SK-N-SH treated with all-trans-retinoic acid at 6 μM for 48 hours (cell line): Measurements from ENCODE around the gene EPHB2.

Source experiments
- ATAC-seq: fragments of 200-7000 bp; cut with Tn5 transposase; 3 replicates; pipeline ENCODE4 v1.9.1; 2020; ENCODE audit warnings: mild to moderate bottlenecking, moderate library complexity
- ARNTL ChIP-seq: fragments of 450-650 bp; formaldehyde crosslinking; IDR thresholded peaks from 2 replicates; pipeline ENCODE4 v1.5.0; 2020; ENCODE audit warnings: low read depth, mild to moderate bottlenecking, moderate library complexity, borderline replicate concordance
- CSDC2 ChIP-seq: fragments of 250-450 bp; sonication (Bioruptor Pico); IDR thresholded peaks from 2 replicates; pipeline ENCODE4 v1.5.0; 2020; ENCODE audit warnings: mild to moderate bottlenecking, moderate library complexity
- ESRRG ChIP-seq: fragments of 250-450 bp; sonication (Bioruptor Pico); IDR thresholded peaks from 2 replicates; pipeline ENCODE4 v1.6.1; 2021; ENCODE audit warnings: mild to moderate bottlenecking
- GLIS3 ChIP-seq: fragments of 250-450 bp; sonication (Bioruptor Pico); IDR thresholded peaks from 2 replicates; pipeline ENCODE4 v1.5.0; 2020; ENCODE audit warnings: mild to moderate bottlenecking, moderate library complexity
- ISL1 ChIP-seq: fragments of 250-450 bp; sonication (Bioruptor Pico); IDR thresholded peaks from 2 replicates; pipeline ENCODE4 v2.1.2; 2022; ENCODE audit warnings: mild to moderate bottlenecking, moderate library complexity
- PPARA ChIP-seq: fragments of 250-450 bp; sonication (Bioruptor Pico); IDR thresholded peaks from 2 replicates; pipeline ENCODE4 v1.5.0; 2020; ENCODE audit warnings: mild to moderate bottlenecking, borderline replicate concordance
- TOX ChIP-seq: fragments of 250-450 bp; sonication (Bioruptor Pico); IDR thresholded peaks from 2 replicates; pipeline ENCODE4 v1.8.0; 2021; ENCODE audit warnings: mild to moderate bottlenecking, moderate library complexity, borderline replicate concordance
- ZC3H10 ChIP-seq: fragments of 250-450 bp; sonication (Bioruptor Pico); IDR thresholded peaks from 2 replicates; pipeline ENCODE4 v1.5.1; 2021; ENCODE audit warnings: mild to moderate bottlenecking, moderate library complexity
- ZFP30 ChIP-seq: fragments of 450-650 bp; formaldehyde crosslinking; IDR thresholded peaks from 2 replicates; pipeline ENCODE4 v1.5.0; 2022; ENCODE audit warnings: mild to moderate bottlenecking, moderate library complexity
- ZNF70 ChIP-seq: fragments of 450-650 bp; formaldehyde crosslinking; IDR thresholded peaks from 2 replicates; pipeline ENCODE4 v1.5.0; 2020; ENCODE audit warnings: mild to moderate bottlenecking, moderate library complexity
- TF ChIP-seq, protein P1 (sequence below): fragments of 250-450 bp; sonication (Bioruptor Pico); IDR thresholded peaks from 2 replicates; pipeline ENCODE4 v1.8.0; 2020; ENCODE audit warnings: mild to moderate bottlenecking, moderate library complexity, borderline replicate concordance
- TF ChIP-seq, protein P2 (sequence below): fragments of 250-450 bp; sonication (Bioruptor Pico); IDR thresholded peaks from 2 replicates; pipeline ENCODE4 v1.5.1; 2021; ENCODE audit warnings: mild to moderate bottlenecking, moderate library complexity
- TF ChIP-seq, protein P3 (sequence below): fragments of 250-450 bp; sonication (Bioruptor Pico); IDR thresholded peaks from 2 replicates; pipeline ENCODE4 v1.8.0; 2021; ENCODE audit warnings: low read depth, mild to moderate bottlenecking, moderate library complexity, borderline replicate concordance
- TF ChIP-seq, protein P4 (sequence below): fragments of 250-450 bp; sonication (Bioruptor Pico); IDR thresholded peaks from 2 replicates; pipeline ENCODE4 v1.5.0; 2020; ENCODE audit warnings: mild to moderate bottlenecking, moderate library complexity

EPHB2 gene

DNA sequence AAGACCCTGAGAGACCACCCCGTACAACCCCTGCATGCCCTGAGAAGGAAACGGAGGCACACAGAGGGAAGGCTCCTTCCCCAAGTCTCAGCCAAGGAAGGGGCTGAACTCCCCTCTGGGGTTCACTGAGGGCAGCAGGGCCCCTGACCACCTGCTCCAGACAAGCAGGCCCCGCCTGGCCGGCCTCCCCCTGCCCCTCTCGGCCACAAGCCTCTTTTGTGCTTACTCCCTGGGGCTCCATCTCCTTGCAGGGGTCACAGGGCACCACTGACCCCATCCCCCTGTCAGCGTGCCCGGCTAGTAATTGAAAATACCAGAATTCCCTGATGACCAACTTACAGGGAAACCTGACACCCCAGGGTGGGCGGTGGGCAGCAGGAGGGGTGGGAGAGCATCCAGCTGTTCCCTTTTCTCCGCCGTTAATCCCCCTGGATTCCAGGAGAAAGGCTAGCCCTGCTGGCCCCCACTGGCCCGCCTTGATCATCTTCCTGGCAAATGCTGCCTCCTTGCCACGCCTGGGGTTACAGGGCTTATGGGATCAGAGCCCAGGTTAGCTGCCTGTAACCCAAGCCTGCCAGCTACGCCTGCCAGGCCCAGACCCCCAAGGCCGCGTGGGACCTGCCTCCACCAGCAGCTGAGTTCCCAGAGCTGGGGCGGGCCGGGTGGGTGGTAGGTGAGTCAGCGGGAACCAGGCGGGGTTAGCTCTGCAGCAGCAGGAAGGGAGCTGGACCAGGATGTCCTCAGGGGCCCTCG lies 165.9 kb downstream of the EPHB2 start (continued):
- TF ChIP-seq, protein P1, sequence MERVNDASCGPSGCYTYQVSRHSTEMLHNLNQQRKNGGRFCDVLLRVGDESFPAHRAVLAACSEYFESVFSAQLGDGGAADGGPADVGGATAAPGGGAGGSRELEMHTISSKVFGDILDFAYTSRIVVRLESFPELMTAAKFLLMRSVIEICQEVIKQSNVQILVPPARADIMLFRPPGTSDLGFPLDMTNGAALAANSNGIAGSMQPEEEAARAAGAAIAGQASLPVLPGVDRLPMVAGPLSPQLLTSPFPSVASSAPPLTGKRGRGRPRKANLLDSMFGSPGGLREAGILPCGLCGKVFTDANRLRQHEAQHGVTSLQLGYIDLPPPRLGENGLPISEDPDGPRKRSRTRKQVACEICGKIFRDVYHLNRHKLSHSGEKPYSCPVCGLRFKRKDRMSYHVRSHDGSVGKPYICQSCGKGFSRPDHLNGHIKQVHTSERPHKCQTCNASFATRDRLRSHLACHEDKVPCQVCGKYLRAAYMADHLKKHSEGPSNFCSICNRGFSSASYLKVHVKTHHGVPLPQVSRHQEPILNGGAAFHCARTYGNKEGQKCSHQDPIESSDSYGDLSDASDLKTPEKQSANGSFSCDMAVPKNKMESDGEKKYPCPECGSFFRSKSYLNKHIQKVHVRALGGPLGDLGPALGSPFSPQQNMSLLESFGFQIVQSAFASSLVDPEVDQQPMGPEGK = no peak
- TF ChIP-seq, protein P2, sequence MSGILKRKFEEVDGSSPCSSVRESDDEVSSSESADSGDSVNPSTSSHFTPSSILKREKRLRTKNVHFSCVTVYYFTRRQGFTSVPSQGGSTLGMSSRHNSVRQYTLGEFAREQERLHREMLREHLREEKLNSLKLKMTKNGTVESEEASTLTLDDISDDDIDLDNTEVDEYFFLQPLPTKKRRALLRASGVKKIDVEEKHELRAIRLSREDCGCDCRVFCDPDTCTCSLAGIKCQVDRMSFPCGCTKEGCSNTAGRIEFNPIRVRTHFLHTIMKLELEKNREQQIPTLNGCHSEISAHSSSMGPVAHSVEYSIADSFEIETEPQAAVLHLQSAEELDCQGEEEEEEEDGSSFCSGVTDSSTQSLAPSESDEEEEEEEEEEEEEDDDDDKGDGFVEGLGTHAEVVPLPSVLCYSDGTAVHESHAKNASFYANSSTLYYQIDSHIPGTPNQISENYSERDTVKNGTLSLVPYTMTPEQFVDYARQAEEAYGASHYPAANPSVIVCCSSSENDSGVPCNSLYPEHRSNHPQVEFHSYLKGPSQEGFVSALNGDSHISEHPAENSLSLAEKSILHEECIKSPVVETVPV (CRISPR knock-in tag) = no peak
- TF ChIP-seq ZFP30 (CRISPR knock-in tag) = no peak
- no peak for TF ChIP-seq ISL1 (CRISPR knock-in tag)
- TF ChIP-seq TOX (CRISPR knock-in tag) = no peak
- no peak for TF ChIP-seq GLIS3 (CRISPR knock-in tag)
- no peak for TF ChIP-seq ESRRG
- TF ChIP-seq, all 23 proteins: peak for 0

DNA sequence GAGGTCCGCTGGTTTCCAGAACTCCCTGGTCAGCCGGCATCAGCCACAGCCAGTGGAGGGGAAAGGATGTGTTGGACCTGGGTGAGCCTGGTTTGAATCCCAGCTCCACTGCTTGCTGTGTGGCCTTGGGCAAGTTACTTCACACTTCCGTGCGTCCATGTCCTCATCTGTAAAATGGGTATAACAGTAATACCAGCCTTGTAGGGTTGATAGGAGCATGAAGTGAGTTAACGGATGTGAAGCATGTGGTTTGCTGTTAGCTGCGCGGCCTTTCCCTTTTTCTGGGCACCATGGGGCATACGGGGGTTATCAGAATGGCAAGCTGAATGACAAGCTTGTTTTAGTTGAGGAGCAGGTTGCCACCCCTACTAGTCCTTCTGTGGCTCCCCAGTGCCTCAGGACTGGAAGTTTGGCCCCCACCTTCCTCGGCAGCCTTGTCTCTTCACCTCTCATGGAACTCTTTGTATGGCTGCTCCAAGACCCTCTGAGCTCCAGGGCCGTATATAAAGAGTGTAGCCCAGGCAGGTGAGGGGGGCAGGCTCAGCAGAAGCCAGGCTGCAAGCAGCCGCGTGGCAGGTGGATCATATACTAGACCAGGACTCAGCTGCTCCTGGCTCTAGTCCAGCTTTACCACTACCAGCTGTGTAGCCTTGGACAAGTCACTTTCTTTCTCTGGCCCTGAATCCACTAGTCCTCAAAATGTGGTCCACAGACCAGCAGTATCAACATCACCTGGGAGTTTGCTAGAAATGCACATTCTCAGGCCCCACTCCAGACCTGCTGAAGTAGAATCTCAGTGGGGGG lies 166.7 kb downstream of the EPHB2 start:
- ATAC-seq = no peak
- TF ChIP-seq, protein P1 = no peak
- TF ChIP-seq ISL1 (CRISPR knock-in tag) (no peak), ZC3H10 (no peak), CSDC2 (CRISPR knock-in tag) (no peak), PPARA (CRISPR knock-in tag) (no peak)
- TF ChIP-seq, protein P3, sequence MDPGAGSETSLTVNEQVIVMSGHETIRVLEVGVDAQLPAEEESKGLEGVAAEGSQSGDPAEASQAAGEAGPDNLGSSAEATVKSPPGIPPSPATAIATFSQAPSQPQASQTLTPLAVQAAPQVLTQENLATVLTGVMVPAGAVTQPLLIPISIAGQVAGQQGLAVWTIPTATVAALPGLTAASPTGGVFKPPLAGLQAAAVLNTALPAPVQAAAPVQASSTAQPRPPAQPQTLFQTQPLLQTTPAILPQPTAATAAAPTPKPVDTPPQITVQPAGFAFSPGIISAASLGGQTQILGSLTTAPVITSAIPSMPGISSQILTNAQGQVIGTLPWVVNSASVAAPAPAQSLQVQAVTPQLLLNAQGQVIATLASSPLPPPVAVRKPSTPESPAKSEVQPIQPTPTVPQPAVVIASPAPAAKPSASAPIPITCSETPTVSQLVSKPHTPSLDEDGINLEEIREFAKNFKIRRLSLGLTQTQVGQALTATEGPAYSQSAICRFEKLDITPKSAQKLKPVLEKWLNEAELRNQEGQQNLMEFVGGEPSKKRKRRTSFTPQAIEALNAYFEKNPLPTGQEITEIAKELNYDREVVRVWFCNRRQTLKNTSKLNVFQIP (CRISPR knock-in tag) = no peak

DNA sequence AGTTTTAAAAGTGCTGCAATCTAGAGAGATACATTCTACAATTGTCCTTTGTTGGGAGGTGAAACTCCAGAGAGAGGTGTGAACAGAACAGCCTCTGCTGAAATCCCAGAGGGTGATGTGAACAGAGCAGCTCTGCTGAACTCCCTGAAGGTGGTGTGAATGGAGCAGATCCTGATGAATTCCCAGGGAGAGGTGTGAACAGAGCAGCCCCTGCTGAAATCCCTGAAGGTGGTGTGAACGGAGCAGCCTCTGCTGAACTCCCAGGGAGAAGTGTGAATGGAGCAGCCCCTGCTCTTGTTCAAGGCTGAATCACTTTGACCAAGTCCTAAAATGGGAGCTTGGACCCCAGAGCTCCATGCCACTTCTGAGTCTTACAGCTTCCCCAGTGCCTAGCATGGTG lies 167.3 kb downstream of the EPHB2 start:
- TF ChIP-seq ARNTL (no peak), CSDC2 (CRISPR knock-in tag) (no peak), ISL1 (CRISPR knock-in tag) (no peak), GLIS3 (CRISPR knock-in tag) (no peak), ZC3H10 (no peak), ZNF70 (CRISPR knock-in tag) (no peak)
- TF ChIP-seq, protein P3 (CRISPR knock-in tag) = no peak
- TF ChIP-seq, protein P4, sequence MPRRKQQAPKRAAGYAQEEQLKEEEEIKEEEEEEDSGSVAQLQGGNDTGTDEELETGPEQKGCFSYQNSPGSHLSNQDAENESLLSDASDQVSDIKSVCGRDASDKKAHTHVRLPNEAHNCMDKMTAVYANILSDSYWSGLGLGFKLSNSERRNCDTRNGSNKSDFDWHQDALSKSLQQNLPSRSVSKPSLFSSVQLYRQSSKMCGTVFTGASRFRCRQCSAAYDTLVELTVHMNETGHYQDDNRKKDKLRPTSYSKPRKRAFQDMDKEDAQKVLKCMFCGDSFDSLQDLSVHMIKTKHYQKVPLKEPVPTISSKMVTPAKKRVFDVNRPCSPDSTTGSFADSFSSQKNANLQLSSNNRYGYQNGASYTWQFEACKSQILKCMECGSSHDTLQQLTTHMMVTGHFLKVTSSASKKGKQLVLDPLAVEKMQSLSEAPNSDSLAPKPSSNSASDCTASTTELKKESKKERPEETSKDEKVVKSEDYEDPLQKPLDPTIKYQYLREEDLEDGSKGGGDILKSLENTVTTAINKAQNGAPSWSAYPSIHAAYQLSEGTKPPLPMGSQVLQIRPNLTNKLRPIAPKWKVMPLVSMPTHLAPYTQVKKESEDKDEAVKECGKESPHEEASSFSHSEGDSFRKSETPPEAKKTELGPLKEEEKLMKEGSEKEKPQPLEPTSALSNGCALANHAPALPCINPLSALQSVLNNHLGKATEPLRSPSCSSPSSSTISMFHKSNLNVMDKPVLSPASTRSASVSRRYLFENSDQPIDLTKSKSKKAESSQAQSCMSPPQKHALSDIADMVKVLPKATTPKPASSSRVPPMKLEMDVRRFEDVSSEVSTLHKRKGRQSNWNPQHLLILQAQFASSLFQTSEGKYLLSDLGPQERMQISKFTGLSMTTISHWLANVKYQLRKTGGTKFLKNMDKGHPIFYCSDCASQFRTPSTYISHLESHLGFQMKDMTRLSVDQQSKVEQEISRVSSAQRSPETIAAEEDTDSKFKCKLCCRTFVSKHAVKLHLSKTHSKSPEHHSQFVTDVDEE (CRISPR knock-in tag) = no peak
- TF ChIP-seq, protein P2 (CRISPR knock-in tag) = no peak
- TF ChIP-seq, all 23 proteins: peak for 0
- no peak for ATAC-seq
